NCI-H128 (cell line): ENCODE data around the gene CYB5B.
A peak's percentile ranks its signal among the peaks of the same experiment; 100 is the strongest.

Experiments
- DNase-seq: peaks from one replicate; lab custom pipeline; 2025; ENCODE audit not compliant: unreplicated experiment; lab: John Stamatoyannopoulos, UW

Gene CYB5B

GRCh38 chr16:69443927-69444631 is 19.7 kb downstream of the CYB5B start:
- no peak for DNase-seq

- no peak for DNase-seq
Measured at GRCh38 chr16:69444873-69445517, 20.6 kb downstream of the CYB5B start.

- peak; percentile 8 for DNase-seq
Measured at GRCh38 chr16:69448470-69449193, 24.2 kb downstream of the CYB5B start.

GRCh38 chr16:69451166-69451565 is 26.7 kb downstream of the CYB5B start:
- no peak for DNase-seq

- no peak for DNase-seq
Measured at GRCh38 chr16:69453936-69454335, 29.5 kb downstream of the CYB5B start.

- DNase-seq: no peak
Measured at GRCh38 chr16:69463876-69464275, 39.5 kb downstream of the CYB5B start.

GRCh38 chr16:69465083-69465721 is 40.8 kb downstream of the CYB5B start:
- DNase-seq: no peak

GRCh38 chr16:69465881-69466280 is 41.5 kb downstream of the CYB5B start:
- no peak for DNase-seq

- DNase-seq: no peak
Measured at GRCh38 chr16:69466547-69466946, 42.1 kb downstream of the CYB5B start.

GRCh38 chr16:69467080-69467479 is 42.7 kb downstream of the CYB5B start:
- DNase-seq: no peak

GRCh38 chr16:69467531-69468204 is 43.2 kb downstream of the CYB5B start:
- no peak for DNase-seq

- no peak for DNase-seq
Measured at GRCh38 chr16:69469807-69470561, 45.6 kb downstream of the CYB5B start.

GRCh38 chr16:69471121-69471520 is 46.7 kb downstream of the CYB5B start:
- DNase-seq: no peak

GRCh38 chr16:69474408-69474807 is 50.0 kb downstream of the CYB5B start:
- no peak for DNase-seq

- DNase-seq: no peak
Measured at GRCh38 chr16:69476920-69477443, 52.6 kb downstream of the CYB5B start.

GRCh38 chr16:69477546-69477945 is 53.1 kb downstream of the CYB5B start:
- DNase-seq: no peak

- no peak for DNase-seq
Measured at GRCh38 chr16:69478685-69479084, 54.3 kb downstream of the CYB5B start.

- DNase-seq: no peak
Measured at GRCh38 chr16:69479775-69480174, 55.4 kb downstream of the CYB5B start.

GRCh38 chr16:69481901-69482341 is 57.5 kb downstream of the CYB5B start:
- DNase-seq: no peak

- peak; percentile 70 for DNase-seq
Measured at GRCh38 chr16:69482410-69482991, 58.1 kb downstream of the CYB5B start.
